Thoracic aorta (tissue), 2 donors: ENCODE measurements around the gene ACYP2. TPM values are rescaled to one million over a fixed set of nuclear protein-coding genes. Genes with fewer than 3 reads are reported as not detected.

Experiments
- ATAC-seq: fragments of 150-250 bp; one replicate; pipeline ENCODE4 v1.8.0; 2017; ENCODE audit warnings: low read depth; ENCODE audit not compliant: insufficient number of reproducible peaks, low FRiP score
- DNase-seq: peaks from one replicate; pipeline ENCODE4 v3.0.0-alpha.2; 2020; ENCODE audit warnings: low spot score
- H3K27ac ChIP-seq, 2 donors: fragments of 200-600 bp; sonication (generic); 1 replicate in 1 of 2; 2 replicates in 1 of 2; pipeline ENCODE4 v1.5.1; 2016; ENCODE audit warnings: mild to moderate bottlenecking in 2 of 2, moderate library complexity in 2 of 2
- H3K27me3 ChIP-seq: fragments of 200-600 bp; sonication (generic); replicated peaks from 2 replicates; pipeline ENCODE4 v1.6.0; 2016; ENCODE audit warnings: mild to moderate bottlenecking; ENCODE audit not compliant: insufficient read depth
- H3K36me3 ChIP-seq: fragments of 200-600 bp; sonication (generic); one replicate; pipeline ENCODE4 v1.5.1; 2016
- H3K4me1 ChIP-seq, 2 donors: fragments of 200-600 bp; sonication (generic); 1 replicate in 1 of 2; 2 replicates in 1 of 2; pipeline versions ENCODE4 v1.5.1 to v1.6.0; 2016; ENCODE audit warnings: low read depth in 2 of 2, mild to moderate bottlenecking in 1 of 2; ENCODE audit not compliant: control insufficient read depth in 1 of 2
- H3K4me3 ChIP-seq: fragments of 200-600 bp; sonication (generic); 2 replicates; pipeline ENCODE4 v1.5.1; 2016; ENCODE audit warnings: mild to moderate bottlenecking
- H3K9me3 ChIP-seq: fragments of 200-600 bp; sonication (generic); 2 replicates; pipeline ENCODE4 v1.5.1; 2016
- CTCF ChIP-seq: fragments of 200-600 bp; sonication (generic); IDR thresholded peaks from one replicate; pipeline ENCODE4 v1.5.1; 2019; ENCODE audit warnings: antibody characterized with exemption
- total RNA-seq, 2 donors: library from RNA; depleted of rRNA; stranded (reverse); fragments of >200 nt; gene quantifications; one replicate each; pipeline versions ENCODE4 v1.1.0 to v1.2.3, GENCODE V29; 2016

The ACYP2 gene
- total RNA-seq, 2 donors from 2014 or later, result 15.5 to 26.7 TPM

- Histone ChIP-seq H3K9me3 (no peaks in the 10 kb centered on the region), H3K4me1 (no peaks in the 10 kb centered on the region), H3K36me3 (no peaks in the 10 kb centered on the region), H3K4me3 (no peak overlapping the region), H3K27ac (no peak overlapping the region), H3K27me3 (no peaks in the 10 kb centered on the region)
- TF ChIP-seq CTCF, result no peak
- ATAC-seq (no peak), DNase-seq (no peak)
These were observed 156.6 kb downstream of the ACYP2 start for GRCh38 chr2:54271843-54272627.

DNA sequence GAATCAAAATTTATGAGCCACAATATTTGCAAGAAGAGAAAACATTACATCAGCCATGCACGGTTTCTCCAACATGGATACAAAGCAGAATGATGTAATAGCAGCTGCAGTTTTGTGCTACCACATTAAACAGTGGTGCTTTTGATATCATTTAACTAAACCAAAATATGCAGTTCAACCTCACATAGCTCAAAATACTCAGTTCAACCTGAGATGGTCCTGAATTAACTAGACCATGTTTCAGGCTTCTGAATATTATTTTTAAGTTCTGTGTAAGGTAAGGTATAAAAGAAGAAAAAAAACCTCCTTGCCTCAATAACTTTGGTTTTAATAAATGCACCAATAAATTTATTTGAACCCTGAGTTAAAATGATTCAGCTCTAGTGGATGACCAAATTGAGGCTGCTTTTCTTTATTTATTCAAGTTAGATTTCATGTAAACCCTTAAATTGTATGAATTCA lies 159.4 kb downstream of the ACYP2 start:
- TF ChIP-seq CTCF, result no peak
- Histone ChIP-seq H3K27me3 (no peaks in the 10 kb centered on the region), H3K27ac (no peak overlapping the region), H3K9me3 (no peaks in the 10 kb centered on the region), H3K4me1 (no peaks in the 10 kb centered on the region), H3K4me3 (no peak overlapping the region), H3K36me3 (no peaks in the 10 kb centered on the region)
- no peak for ATAC-seq
- DNase-seq, result no peak

- TF ChIP-seq CTCF, result no peak
- no peak overlapping the region for H3K27ac ChIP-seq
- no peaks in the 10 kb centered on the region for H3K27me3 ChIP-seq
- H3K36me3 ChIP-seq, result no peaks in the 10 kb centered on the region
- no peaks in the 10 kb centered on the region for H3K9me3 ChIP-seq
- ATAC-seq (no peak), DNase-seq (no peak)
- H3K4me1 ChIP-seq, result no peaks in the 10 kb centered on the region
- H3K4me3 ChIP-seq, result no peak overlapping the region
These were observed 160.1 kb downstream of the ACYP2 start for GRCh38 chr2:54275541-54275940.

DNA sequence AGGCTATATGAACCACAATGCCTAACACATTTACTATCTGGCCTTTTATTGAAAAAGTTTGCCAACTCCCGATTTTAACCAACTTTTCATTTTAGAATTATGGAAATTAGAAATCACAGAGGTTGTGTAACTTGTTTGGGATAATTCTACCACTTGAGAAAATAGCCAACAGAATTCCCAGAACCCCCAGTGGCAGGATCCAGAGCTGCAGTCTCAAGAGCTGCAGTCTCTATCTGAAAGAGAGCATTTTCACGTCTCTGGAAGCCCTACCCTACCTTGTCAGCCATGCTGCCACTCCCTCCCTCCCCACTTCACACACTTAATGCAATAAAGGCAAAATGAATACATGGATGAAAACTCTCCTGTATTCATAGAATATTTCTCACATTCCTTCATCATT lies 164.0 kb downstream of the ACYP2 start:
- TF ChIP-seq CTCF, result no peak
- no peak for ATAC-seq
- Histone ChIP-seq H3K27me3 (no peaks in the 10 kb centered on the region), H3K36me3 (no peaks in the 10 kb centered on the region), H3K27ac (no peak overlapping the region), H3K4me3 (no peak overlapping the region), H3K4me1 (peaks cover 0 to 6% of the 10 kb centered on the region in 2 donors), H3K9me3 (no peaks in the 10 kb centered on the region)
- no peak for DNase-seq

DNA sequence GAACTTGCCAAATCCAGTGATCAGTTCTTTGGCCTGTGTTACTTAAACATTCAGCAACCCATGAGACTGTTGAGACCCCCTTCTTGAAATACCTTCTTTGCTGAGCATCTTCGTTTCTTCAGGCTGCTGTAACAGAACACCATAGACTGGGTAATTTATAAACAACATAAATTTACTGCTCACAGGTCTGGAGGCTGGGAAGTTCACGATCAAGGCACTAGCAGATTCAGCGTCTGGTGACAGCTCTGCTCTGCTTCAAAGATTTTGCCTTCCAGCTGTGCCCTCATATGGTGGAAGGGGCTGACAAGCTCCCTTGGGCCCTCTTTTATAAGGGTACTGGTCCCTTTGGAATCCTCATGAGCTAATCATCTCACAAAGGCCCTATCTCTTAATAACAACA lies 169.4 kb downstream of the ACYP2 start:
- no peak overlapping the region for H3K27ac ChIP-seq
- H3K9me3 ChIP-seq, result no peaks in the 10 kb centered on the region
- no peak for ATAC-seq
- TF ChIP-seq CTCF, result no peak
- no peaks in the 10 kb centered on the region for H3K27me3 ChIP-seq
- H3K4me3 ChIP-seq, result no peak overlapping the region
- no peak for DNase-seq
- peaks cover 0 to 12% of the 10 kb centered on the region in 2 donors for H3K4me1 ChIP-seq
- H3K36me3 ChIP-seq, result no peaks in the 10 kb centered on the region
